Fibroblast of skin of abdomen (primary cell): ENCODE measurements around the gene TEKT4.
"Not testable (repeated sequence)": the region's sequence is repeated elsewhere in the genome, so short reads cannot be mapped to it uniquely, and the experiment has no call there.

Source experiments
- DNase-seq: peaks from one replicate; pipeline ENCODE4 v3.0.0-alpha.2; 2013

Gene TEKT4

GRCh38 chr2:94875820-94876522 lies 4.7 kb downstream of the TEKT4 start:
- DNase-seq = no peak

- DNase-seq = no peak
These were observed 5.3 kb downstream of the TEKT4 start for GRCh38 chr2:94876523-94876863.

- no peak for DNase-seq
These were observed 5.9 kb downstream of the TEKT4 start for GRCh38 chr2:94877129-94877528.

- DNase-seq = not testable (repeated sequence)
These were observed 7.3 kb downstream of the TEKT4 start for GRCh38 chr2:94878575-94878974.

- no peak for DNase-seq
These were observed 8.2 kb downstream of the TEKT4 start for GRCh38 chr2:94879314-94879981.

GRCh38 chr2:94879982-94880377 lies 8.8 kb downstream of the TEKT4 start:
- no peak for DNase-seq

- no peak for DNase-seq
These were observed 9.3 kb downstream of the TEKT4 start for GRCh38 chr2:94880507-94880906.

GRCh38 chr2:94881070-94881469 lies 9.8 kb downstream of the TEKT4 start:
- no peak for DNase-seq

GRCh38 chr2:94890234-94890633 lies 19.0 kb downstream of the TEKT4 start:
- DNase-seq = no peak

GRCh38 chr2:94895273-94895672 lies 24.0 kb downstream of the TEKT4 start:
- not testable (repeated sequence) for DNase-seq

- DNase-seq = not testable (repeated sequence)
These were observed 35.7 kb downstream of the TEKT4 start for GRCh38 chr2:94906976-94907375.

GRCh38 chr2:94923196-94923595 lies 52.0 kb downstream of the TEKT4 start:
- no peak for DNase-seq

- not testable (repeated sequence) for DNase-seq
These were observed 53.8 kb downstream of the TEKT4 start for GRCh38 chr2:94924999-94925398.
